Measurements from ENCODE around the gene SUN1. TPM values are rescaled to one million over a fixed set of nuclear protein-coding genes. Genes with fewer than 3 reads are reported as not detected.

SUN1 gene
- total and polyA plus RNA-seq, 2 experiments from 2014 or later: 63.3 to 145 TPM

DNA sequence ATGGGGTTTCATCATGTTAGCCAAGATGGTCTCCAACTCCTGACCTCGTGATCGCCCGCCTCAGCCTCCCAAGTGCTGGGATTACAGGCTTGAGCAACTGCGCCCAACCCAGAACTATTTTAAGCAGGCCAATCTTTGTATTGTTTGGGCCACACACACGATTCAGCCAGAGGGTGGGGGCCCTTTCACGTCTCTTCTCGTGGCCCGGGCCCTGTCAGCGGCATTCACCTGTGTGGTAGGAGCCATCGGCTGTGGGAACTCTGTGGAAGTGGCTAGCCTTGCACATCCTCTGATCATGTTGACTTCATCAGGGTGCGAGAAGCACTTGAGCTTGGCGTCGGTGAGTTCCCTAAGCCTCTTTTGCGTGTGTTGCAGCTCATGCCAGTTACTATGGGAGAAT, 16.9 kb downstream of the SUN1 start (continued):
- TF ChIP-seq, protein P1, sequence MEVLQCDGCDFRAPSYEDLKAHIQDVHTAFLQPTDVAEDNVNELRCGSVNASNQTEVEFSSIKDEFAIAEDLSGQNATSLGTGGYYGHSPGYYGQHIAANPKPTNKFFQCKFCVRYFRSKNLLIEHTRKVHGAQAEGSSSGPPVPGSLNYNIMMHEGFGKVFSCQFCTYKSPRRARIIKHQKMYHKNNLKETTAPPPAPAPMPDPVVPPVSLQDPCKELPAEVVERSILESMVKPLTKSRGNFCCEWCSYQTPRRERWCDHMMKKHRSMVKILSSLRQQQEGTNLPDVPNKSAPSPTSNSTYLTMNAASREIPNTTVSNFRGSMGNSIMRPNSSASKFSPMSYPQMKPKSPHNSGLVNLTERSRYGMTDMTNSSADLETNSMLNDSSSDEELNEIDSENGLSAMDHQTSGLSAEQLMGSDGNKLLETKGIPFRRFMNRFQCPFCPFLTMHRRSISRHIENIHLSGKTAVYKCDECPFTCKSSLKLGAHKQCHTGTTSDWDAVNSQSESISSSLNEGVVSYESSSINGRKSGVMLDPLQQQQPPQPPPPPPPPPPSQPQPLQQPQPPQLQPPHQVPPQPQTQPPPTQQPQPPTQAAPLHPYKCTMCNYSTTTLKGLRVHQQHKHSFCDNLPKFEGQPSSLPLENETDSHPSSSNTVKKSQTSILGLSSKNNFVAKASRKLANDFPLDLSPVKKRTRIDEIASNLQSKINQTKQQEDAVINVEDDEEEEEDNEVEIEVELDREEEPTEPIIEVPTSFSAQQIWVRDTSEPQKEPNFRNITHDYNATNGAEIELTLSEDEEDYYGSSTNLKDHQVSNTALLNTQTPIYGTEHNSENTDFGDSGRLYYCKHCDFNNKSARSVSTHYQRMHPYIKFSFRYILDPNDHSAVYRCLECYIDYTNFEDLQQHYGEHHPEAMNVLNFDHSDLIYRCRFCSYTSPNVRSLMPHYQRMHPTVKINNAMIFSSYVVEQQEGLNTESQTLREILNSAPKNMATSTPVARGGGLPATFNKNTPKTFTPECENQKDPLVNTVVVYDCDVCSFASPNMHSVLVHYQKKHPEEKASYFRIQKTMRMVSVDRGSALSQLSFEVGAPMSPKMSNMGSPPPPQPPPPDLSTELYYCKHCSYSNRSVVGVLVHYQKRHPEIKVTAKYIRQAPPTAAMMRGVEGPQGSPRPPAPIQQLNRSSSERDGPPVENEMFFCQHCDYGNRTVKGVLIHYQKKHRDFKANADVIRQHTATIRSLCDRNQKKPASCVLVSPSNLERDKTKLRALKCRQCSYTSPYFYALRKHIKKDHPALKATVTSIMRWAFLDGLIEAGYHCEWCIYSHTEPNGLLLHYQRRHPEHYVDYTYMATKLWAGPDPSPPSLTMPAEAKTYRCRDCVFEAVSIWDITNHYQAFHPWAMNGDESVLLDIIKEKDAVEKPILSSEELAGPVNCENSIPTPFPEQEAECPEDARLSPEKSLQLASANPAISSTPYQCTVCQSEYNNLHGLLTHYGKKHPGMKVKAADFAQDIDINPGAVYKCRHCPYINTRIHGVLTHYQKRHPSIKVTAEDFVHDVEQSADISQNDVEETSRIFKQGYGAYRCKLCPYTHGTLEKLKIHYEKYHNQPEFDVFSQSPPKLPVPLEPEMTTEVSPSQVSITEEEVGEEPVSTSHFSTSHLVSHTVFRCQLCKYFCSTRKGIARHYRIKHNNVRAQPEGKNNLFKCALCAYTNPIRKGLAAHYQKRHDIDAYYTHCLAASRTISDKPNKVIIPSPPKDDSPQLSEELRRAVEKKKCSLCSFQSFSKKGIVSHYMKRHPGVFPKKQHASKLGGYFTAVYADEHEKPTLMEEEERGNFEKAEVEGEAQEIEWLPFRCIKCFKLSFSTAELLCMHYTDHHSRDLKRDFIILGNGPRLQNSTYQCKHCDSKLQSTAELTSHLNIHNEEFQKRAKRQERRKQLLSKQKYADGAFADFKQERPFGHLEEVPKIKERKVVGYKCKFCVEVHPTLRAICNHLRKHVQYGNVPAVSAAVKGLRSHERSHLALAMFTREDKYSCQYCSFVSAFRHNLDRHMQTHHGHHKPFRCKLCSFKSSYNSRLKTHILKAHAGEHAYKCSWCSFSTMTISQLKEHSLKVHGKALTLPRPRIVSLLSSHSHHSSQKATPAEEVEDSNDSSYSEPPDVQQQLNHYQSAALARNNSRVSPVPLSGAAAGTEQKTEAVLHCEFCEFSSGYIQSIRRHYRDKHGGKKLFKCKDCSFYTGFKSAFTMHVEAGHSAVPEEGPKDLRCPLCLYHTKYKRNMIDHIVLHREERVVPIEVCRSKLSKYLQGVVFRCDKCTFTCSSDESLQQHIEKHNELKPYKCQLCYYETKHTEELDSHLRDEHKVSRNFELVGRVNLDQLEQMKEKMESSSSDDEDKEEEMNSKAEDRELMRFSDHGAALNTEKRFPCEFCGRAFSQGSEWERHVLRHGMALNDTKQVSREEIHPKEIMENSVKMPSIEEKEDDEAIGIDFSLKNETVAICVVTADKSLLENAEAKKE (CRISPR knock-in tag; IDR thresholded peaks at IDR 0.05): no peak
- no peak for TF ChIP-seq STAT1 (IDR thresholded peaks at IDR 0.05; ENCODE audit: unreplicated experiment)

DNA sequence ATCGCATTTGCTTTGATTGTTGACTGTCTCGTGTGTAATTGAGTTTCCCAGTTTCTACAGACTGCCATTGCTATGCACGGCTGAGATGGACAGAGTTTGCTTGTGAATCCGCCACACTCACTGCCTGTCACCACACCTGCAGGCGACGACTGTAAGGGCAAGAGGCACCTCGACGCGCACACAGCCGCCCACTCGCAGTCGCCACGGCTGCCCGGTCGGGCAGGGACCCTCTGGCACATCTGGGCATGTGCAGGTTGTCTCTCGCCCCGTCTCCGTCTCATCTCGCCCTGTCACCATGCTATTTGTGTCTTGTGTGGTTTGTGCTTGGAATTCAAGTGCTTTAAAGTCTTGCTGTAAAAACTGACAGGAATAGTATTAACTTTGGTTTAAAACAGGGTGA, 17.5 kb downstream of the SUN1 start:
- H2AFZ ChIP-seq: no peak overlapping the region
- H3K4me2 ChIP-seq: no peak overlapping the region
- Mint-ChIP-seq H3K4me1 (no peaks in the 10 kb centered on the region), H3K27me3 (ENCODE audit: insufficient read depth, low read depth, poor library complexity) (peaks cover 7% of the 10 kb centered on the region), H3K27ac (no peak overlapping the region), H3K4me3 (no peak overlapping the region), H3K9me3 (peaks cover 7% of the 10 kb centered on the region), H3K36me3 (ENCODE audit: low read depth) (peaks cover 80% of the 10 kb centered on the region)
- ATAC-seq (no peak), DNase-seq (ENCODE audit: low spot score) (no peak)
- H3F3A ChIP-seq (replicated peaks; ENCODE audit: low read depth): peaks cover 4% of the 10 kb centered on the region; the same call in 1 of the 2 replicates
- H3K4me3 ChIP-seq: no peak overlapping the region
- H3K79me2 ChIP-seq (replicated peaks; ENCODE audit: insufficient read depth): peaks cover 42% of the 10 kb centered on the region
- no peaks in the 10 kb centered on the region for H3K4me1 ChIP-seq (ENCODE audit: insufficient read depth)
- H3K27me3 ChIP-seq (ENCODE audit: insufficient read depth): no peaks in the 10 kb centered on the region
- H3K27ac ChIP-seq (ENCODE audit: low read depth): no peak overlapping the region
- peaks cover 37% of the 10 kb centered on the region; the same call in 1 of the 2 replicates for H3K36me3 ChIP-seq (ENCODE audit: insufficient read depth)
- no peaks in the 10 kb centered on the region for H3K9me2 ChIP-seq (ENCODE audit: insufficient read depth)
- H4K20me1 ChIP-seq (replicated peaks; ENCODE audit: insufficient read depth): peaks cover 14% of the 10 kb centered on the region
- TF ChIP-seq POLR2AphosphoS5 (IDR thresholded peaks at IDR 0.05; ENCODE audit: low read depth): no peak
- TF ChIP-seq, protein P2, sequence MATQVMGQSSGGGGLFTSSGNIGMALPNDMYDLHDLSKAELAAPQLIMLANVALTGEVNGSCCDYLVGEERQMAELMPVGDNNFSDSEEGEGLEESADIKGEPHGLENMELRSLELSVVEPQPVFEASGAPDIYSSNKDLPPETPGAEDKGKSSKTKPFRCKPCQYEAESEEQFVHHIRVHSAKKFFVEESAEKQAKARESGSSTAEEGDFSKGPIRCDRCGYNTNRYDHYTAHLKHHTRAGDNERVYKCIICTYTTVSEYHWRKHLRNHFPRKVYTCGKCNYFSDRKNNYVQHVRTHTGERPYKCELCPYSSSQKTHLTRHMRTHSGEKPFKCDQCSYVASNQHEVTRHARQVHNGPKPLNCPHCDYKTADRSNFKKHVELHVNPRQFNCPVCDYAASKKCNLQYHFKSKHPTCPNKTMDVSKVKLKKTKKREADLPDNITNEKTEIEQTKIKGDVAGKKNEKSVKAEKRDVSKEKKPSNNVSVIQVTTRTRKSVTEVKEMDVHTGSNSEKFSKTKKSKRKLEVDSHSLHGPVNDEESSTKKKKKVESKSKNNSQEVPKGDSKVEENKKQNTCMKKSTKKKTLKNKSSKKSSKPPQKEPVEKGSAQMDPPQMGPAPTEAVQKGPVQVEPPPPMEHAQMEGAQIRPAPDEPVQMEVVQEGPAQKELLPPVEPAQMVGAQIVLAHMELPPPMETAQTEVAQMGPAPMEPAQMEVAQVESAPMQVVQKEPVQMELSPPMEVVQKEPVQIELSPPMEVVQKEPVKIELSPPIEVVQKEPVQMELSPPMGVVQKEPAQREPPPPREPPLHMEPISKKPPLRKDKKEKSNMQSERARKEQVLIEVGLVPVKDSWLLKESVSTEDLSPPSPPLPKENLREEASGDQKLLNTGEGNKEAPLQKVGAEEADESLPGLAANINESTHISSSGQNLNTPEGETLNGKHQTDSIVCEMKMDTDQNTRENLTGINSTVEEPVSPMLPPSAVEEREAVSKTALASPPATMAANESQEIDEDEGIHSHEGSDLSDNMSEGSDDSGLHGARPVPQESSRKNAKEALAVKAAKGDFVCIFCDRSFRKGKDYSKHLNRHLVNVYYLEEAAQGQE (IDR thresholded peaks at IDR 0.05; ENCODE audit: unreplicated experiment): no peak
- no peak for TF ChIP-seq STAT1 (IDR thresholded peaks at IDR 0.05; ENCODE audit: unreplicated experiment)
- TF ChIP-seq JUNB (IDR thresholded peaks at IDR 0.05; ENCODE audit: unreplicated experiment): no peak
- TF ChIP-seq ZNF331 (CRISPR knock-in tag; IDR thresholded peaks at IDR 0.05; ENCODE audit: low read depth): no peak
- no peak for TF ChIP-seq ZNF114 (CRISPR knock-in tag; IDR thresholded peaks at IDR 0.05)
- no peak for TF ChIP-seq EZH2phosphoT487 (IDR thresholded peaks at IDR 0.05; ENCODE audit: unreplicated experiment)
- TF ChIP-seq CREB1 (CRISPR knock-in tag; IDR thresholded peaks at IDR 0.05; ENCODE audit: low read depth): no peak

Data from GM23338 (cell line).